Ovary (tissue), 9 donors: Measurements from ENCODE around the gene SLC9A7. TPM values are rescaled to one million over a fixed set of nuclear protein-coding genes. Genes with fewer than 3 reads are reported as not detected.

Experiments used
- DNase-seq, 5 donors: peaks; one replicate each; pipeline ENCODE4 v3.0.0-alpha.2; 2019 to 2020
- H3K27ac ChIP-seq, 2 donors: fragments of 200-600 bp; one replicate each; pipeline versions ENCODE4 v1.5.1 to v1.8.0; 2019 to 2022
- H3K27me3 ChIP-seq: fragments of 200-600 bp; one replicate; pipeline ENCODE4 v1.8.0; 2022
- H3K36me3 ChIP-seq: fragments of 200-600 bp; sonication (generic); one replicate; pipeline ENCODE4 v1.5.1; 2019
- H3K4me1 ChIP-seq: one replicate; pipeline ENCODE4 v1.8.1; 2013; ENCODE audit warnings: mild to moderate bottlenecking, moderate library complexity; ENCODE audit not compliant: insufficient read depth
- H3K4me3 ChIP-seq: fragments of 200-600 bp; sonication (generic); one replicate; pipeline ENCODE4 v1.5.1; 2017
- H3K9me3 ChIP-seq, 2 donors: fragments of 200-600 bp in 1 of 2; sonication (generic) in 1 of 2; one replicate each; pipeline versions ENCODE4 v1.5.1 to v1.8.1; 2013 to 2019; ENCODE audit warnings: mild to moderate bottlenecking in 1 of 2, moderate library complexity in 1 of 2
- EP300 ChIP-seq: sonication (generic); formaldehyde crosslinking; IDR thresholded peaks from one replicate; pipeline ENCODE4 v1.6.1; 2017; ENCODE audit warnings: antibody characterized with exemption
- POLR2A ChIP-seq: fragments of 450-650 bp; IDR thresholded peaks from one replicate; pipeline ENCODE4 v1.6.1; 2017; ENCODE audit warnings: antibody characterized with exemption, mild to moderate bottlenecking, moderate library complexity
- WGBS, 3 donors: extraction: QIAGEN DNeasy Blood & Tissue Kit in 1 of 3; methylation state at CpG; one replicate each; pipeline versions ENCODE4 v1.1.5 to v1.1.7; 2013 to 2017; 5-methylcytosine and 5-hydroxymethylcytosine counted together
- intact Hi-C, 4 donors: fragments of 100-400 bp; cut with DNase I; formaldehyde crosslinking; loops; one replicate each; pipeline versions ENCODE4 v1.11.0 to v1.15.1; 2022 to 2023
- polyA plus RNA-seq, 2 donors: library from polyadenylated mRNA; stranded (reverse); fragments of 200-250 nt in 1 of 2; fragments of 350-450 nt in 1 of 2; fragmentation: Illumina TruSeq in 1 of 2; extraction: RNeasy Lipid Tissue Mini Kit (QIAGEN cat#74804) in 1 of 2; gene quantifications; one replicate each; pipeline ENCODE4 v1.2.3, GENCODE V29; 2013 to 2014
- total RNA-seq, 7 donors: library from RNA; depleted of rRNA in 2 of 7; stranded (reverse); fragments of >200 nt in 2 of 7; fragmentation: NEBNext Ultra II Directional in 3 of 7; extraction: Animal tissue kit (Norgen Biotek cat#: 25700) in 3 of 7; gene quantifications; one replicate each; pipeline versions ENCODE4 v1.1.0 to v1.2.4, GENCODE V29; 2016 to 2023
- TF ChIP-seq, protein P1 (sequence below), 3 donors: fragments of 450-650 bp in 2 of 3; fragments of 200-600 bp in 1 of 3; IDR thresholded peaks; one replicate each; pipeline versions ENCODE4 v1.5.1 to v1.8.0; 2016 to 2022; ENCODE audit warnings: antibody characterized with exemption in 3 of 3, mild to moderate bottlenecking in 1 of 3
- donor health status: DM: no; HTN: no; CAD: no; lungs with moderate emphysema.
- donor health status: DM: no; HTN: no; CAD: no.
- donor health status: Bipolar disorder and iron deficiency.
- donor health status: DM: yes; HTN: yes; CAD: no.
- donor health status: DM: no; HTN: no; CAD: no.
- donor health status: DM: yes; HTN: yes; CAD: no.

SLC9A7 gene
- total and polyA plus RNA-seq, 9 donors = 2.2 to 22.3 (median 9.1) TPM

DNA sequence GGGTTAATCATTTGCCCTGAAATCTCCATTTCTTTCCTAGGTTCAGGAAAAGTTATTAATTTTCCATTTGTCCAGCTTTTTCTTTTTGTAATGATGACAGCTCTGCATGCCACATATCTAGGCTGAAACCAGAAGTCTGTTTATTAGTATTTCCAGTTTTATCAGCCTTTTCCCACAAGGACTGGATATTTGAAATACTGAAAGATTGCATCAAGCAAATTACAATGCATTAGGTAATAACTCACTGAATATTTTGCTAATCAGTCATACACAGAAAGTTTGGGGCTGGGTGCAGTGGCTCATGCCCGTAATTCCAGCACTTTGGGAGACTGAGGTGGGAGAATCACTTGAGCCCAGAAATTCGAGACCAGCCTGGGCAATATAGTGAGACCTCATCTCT, 21.5 kb downstream of the SLC9A7 start:
- Histone ChIP-seq H3K27ac (no peak overlapping the region), H3K36me3 (no peaks in the 10 kb centered on the region), H3K4me3 (no peak overlapping the region), H3K4me1 (no peaks in the 10 kb centered on the region), H3K27me3 (no peaks in the 10 kb centered on the region), H3K9me3 (no peaks in the 10 kb centered on the region)
- TF ChIP-seq EP300 (no peak), POLR2A (no peak)
- TF ChIP-seq, protein P1, sequence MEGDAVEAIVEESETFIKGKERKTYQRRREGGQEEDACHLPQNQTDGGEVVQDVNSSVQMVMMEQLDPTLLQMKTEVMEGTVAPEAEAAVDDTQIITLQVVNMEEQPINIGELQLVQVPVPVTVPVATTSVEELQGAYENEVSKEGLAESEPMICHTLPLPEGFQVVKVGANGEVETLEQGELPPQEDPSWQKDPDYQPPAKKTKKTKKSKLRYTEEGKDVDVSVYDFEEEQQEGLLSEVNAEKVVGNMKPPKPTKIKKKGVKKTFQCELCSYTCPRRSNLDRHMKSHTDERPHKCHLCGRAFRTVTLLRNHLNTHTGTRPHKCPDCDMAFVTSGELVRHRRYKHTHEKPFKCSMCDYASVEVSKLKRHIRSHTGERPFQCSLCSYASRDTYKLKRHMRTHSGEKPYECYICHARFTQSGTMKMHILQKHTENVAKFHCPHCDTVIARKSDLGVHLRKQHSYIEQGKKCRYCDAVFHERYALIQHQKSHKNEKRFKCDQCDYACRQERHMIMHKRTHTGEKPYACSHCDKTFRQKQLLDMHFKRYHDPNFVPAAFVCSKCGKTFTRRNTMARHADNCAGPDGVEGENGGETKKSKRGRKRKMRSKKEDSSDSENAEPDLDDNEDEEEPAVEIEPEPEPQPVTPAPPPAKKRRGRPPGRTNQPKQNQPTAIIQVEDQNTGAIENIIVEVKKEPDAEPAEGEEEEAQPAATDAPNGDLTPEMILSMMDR (IDR thresholded peaks at IDR 0.05) = no peak
- intact Hi-C loops = no loop called here
- DNase-seq = no peak
- WGBS, 3 donors = 27 to 53% (median 43%) methylated on average over 2 of the region's 2 CpGs

DNA sequence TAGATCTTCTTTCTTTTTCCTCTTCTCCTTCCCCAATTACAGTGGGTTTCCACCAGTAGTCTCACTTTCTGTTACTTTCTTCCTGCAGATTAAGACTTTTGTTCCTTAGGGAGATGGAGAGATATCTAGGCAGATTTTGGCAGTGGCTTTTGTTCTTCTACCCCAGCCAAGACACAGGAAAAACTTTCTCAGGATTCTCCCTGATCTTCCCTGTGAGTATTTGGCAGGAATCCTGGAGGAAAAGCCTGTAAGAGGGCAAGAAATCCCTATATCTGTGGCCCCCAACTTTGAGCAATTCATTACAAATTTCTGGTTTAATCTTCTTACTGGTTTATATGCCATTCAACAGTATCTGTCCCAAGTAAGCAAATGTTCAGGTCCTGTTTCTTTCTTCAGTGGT, 21.9 kb downstream of the SLC9A7 start:
- no peak for DNase-seq
- H3K9me3 ChIP-seq = no peaks in the 10 kb centered on the region
- intact Hi-C loops = no loop called here
- no peaks in the 10 kb centered on the region for H3K27me3 ChIP-seq
- no peak overlapping the region for H3K4me3 ChIP-seq
- no peaks in the 10 kb centered on the region for H3K4me1 ChIP-seq
- H3K27ac ChIP-seq = no peak overlapping the region
- TF ChIP-seq, protein P1 (IDR thresholded peaks at IDR 0.05) = no peak
- TF ChIP-seq POLR2A = no peak
- TF ChIP-seq EP300 = no peak
- H3K36me3 ChIP-seq = no peaks in the 10 kb centered on the region

DNA sequence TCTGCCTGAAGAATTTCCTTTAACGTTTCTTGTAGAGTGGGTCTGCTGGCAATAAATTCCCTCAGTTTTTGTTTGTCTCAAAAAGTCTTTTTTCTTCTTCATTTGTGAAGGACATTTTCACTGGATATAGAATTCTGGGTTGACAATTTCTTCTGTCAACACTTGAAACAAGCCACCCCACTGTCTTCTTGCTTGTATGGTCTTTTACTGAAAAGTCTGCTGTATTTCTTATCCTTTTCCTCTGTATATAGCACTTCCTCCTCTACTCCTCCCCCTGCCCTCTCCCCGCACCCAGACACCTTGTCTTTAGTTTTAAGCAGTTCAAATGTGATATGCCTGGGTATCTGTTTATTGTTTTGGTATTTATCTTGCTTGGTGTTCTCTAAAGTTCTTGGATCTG, 23.3 kb downstream of the SLC9A7 start:
- H3K27me3 ChIP-seq = no peaks in the 10 kb centered on the region
- WGBS, 3 donors = 68 to 72% (median 69%) methylated on average over 2 of the region's 2 CpGs
- no peaks in the 10 kb centered on the region for H3K9me3 ChIP-seq
- H3K4me3 ChIP-seq = no peak overlapping the region
- H3K4me1 ChIP-seq = no peaks in the 10 kb centered on the region
- TF ChIP-seq, protein P1 (IDR thresholded peaks at IDR 0.05) = no peak
- no peak for TF ChIP-seq EP300
- no peak for TF ChIP-seq POLR2A
- intact Hi-C loops = no loop called here
- DNase-seq = no peak
- H3K27ac ChIP-seq = no peak overlapping the region
- H3K36me3 ChIP-seq = no peaks in the 10 kb centered on the region

DNA sequence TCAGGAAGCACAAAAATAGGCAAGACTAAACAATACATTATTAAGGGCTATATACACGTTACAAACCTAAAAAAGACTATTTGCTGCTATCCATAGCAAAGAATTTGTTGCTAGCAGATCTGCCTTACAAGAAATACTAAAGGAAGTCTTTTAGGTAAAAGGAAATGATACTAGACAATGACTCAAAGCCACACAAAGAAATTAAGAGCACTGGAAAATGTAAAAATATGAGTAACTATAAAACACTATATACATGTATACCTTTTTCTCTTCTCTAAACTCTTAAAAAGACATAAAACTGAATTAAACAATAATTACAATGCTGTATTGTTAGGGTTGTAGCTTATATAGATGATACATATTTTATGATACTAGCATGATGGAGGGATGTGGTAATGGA, 25.7 kb downstream of the SLC9A7 start:
- no peaks in the 10 kb centered on the region for H3K4me1 ChIP-seq
- no peaks in the 10 kb centered on the region for H3K27me3 ChIP-seq
- 43 to 52% (median 46%) methylated on average over 1 of the region's 1 CpG for WGBS, 3 donors
- H3K4me3 ChIP-seq = no peak overlapping the region
- intact Hi-C loops = no loop called here
- H3K36me3 ChIP-seq = no peaks in the 10 kb centered on the region
- no peak for DNase-seq
- TF ChIP-seq EP300 (no peak), POLR2A (no peak)
- TF ChIP-seq, protein P1 (IDR thresholded peaks at IDR 0.05) = no peak
- no peak overlapping the region for H3K27ac ChIP-seq
- H3K9me3 ChIP-seq = no peaks in the 10 kb centered on the region

- TF ChIP-seq POLR2A (no peak), EP300 (no peak)
- TF ChIP-seq, protein P1 (IDR thresholded peaks at IDR 0.05) = no peak
- DNase-seq = no peak
- Histone ChIP-seq H3K4me3 (no peak overlapping the region), H3K9me3 (no peaks in the 10 kb centered on the region), H3K4me1 (no peaks in the 10 kb centered on the region), H3K27me3 (no peaks in the 10 kb centered on the region), H3K27ac (no peak overlapping the region), H3K36me3 (no peaks in the 10 kb centered on the region)
- 64 to 71% (median 67%) methylated on average over 1 of the region's 1 CpG for WGBS, 3 donors
- intact Hi-C loops = no loop called here
These were observed 28.2 kb downstream of the SLC9A7 start for GRCh38 chrX:46730765-46731164.
